H9 (cell line): Measurements from ENCODE around the gene GP2. TPM values are rescaled to one million over a fixed set of nuclear protein-coding genes. Genes with fewer than 3 reads are reported as not detected.

ENCODE experiments used
- DNase-seq: peaks from one replicate; pipeline ENCODE4 v3.0.0-alpha.2; 2017
- H2AFZ ChIP-seq: one replicate; pipeline ENCODE4 v1.6.1; 2013; ENCODE audit warnings: mild to moderate bottlenecking, low read length, control low read depth, moderate library complexity
- H2AK5ac ChIP-seq: 2 replicates; pipeline ENCODE4 v1.6.1; 2013; ENCODE audit warnings: low read length, control low read depth, mixed read lengths; ENCODE audit not compliant: insufficient read length
- H2BK120ac ChIP-seq: one replicate; pipeline ENCODE4 v1.6.1; 2013; ENCODE audit warnings: low read depth, mild to moderate bottlenecking, low read length, control low read depth, inconsistent platforms; ENCODE audit not compliant: poor library complexity, severe bottlenecking
- H2BK12ac ChIP-seq: 2 replicates; pipeline ENCODE4 v1.6.1; 2013; ENCODE audit warnings: low read length, control low read depth, mixed read lengths, low read depth; ENCODE audit not compliant: insufficient read length
- H2BK15ac ChIP-seq: 2 replicates; pipeline ENCODE4 v1.6.1; 2013; ENCODE audit warnings: low read depth, low read length, control low read depth
- H2BK20ac ChIP-seq: one replicate; pipeline ENCODE4 v1.6.1; 2013; ENCODE audit warnings: low read depth, mild to moderate bottlenecking, low read length, control low read depth, inconsistent platforms; ENCODE audit not compliant: poor library complexity, severe bottlenecking
- H2BK5ac ChIP-seq: 2 replicates; pipeline ENCODE4 v1.6.1; 2013; ENCODE audit warnings: low read length, control low read depth, mixed read lengths; ENCODE audit not compliant: insufficient read length
- H3K14ac ChIP-seq: 2 replicates; pipeline ENCODE4 v1.6.1; 2013; ENCODE audit warnings: low read length, control low read depth; ENCODE audit not compliant: insufficient read depth
- H3K18ac ChIP-seq: 2 replicates; pipeline ENCODE4 v1.6.1; 2013; ENCODE audit warnings: low read depth, mild to moderate bottlenecking, mixed read lengths, low read length, control low read depth; ENCODE audit not compliant: insufficient read length
- H3K23ac ChIP-seq: 2 replicates; pipeline ENCODE4 v1.6.1; 2013; ENCODE audit warnings: low read length, control low read depth, mixed read lengths, low read depth; ENCODE audit not compliant: insufficient read length
- H3K23me2 ChIP-seq: 2 replicates; pipeline ENCODE4 v1.6.1; 2013; ENCODE audit warnings: low read depth, mild to moderate bottlenecking, mixed read lengths, low read length, control low read depth; ENCODE audit not compliant: insufficient read length, poor library complexity, severe bottlenecking
- H3K27ac ChIP-seq: 2 replicates; pipeline ENCODE4 v1.5.1; 2013; ENCODE audit warnings: low read length, control low read depth, mixed read lengths, low read depth; ENCODE audit not compliant: insufficient read length
- H3K27me3 ChIP-seq: 2 replicates; pipeline ENCODE4 v1.6.1; 2013; ENCODE audit warnings: low read length, control low read depth, inconsistent platforms; ENCODE audit not compliant: insufficient read depth
- H3K4ac ChIP-seq: 2 replicates; pipeline ENCODE4 v1.6.1; 2013; ENCODE audit warnings: low read depth, mild to moderate bottlenecking, control low read depth, inconsistent platforms, low read length, moderate library complexity
- H3K4me1 ChIP-seq: 2 replicates; pipeline ENCODE4 v1.6.1; 2013; ENCODE audit warnings: low read length, control low read depth, inconsistent platforms; ENCODE audit not compliant: insufficient read depth
- H3K4me2 ChIP-seq: 2 replicates; pipeline ENCODE4 v1.6.1; 2013; ENCODE audit warnings: low read length, control low read depth, mixed read lengths; ENCODE audit not compliant: insufficient read length, insufficient read depth
- H3K56ac ChIP-seq: 2 replicates; pipeline ENCODE4 v1.6.1; 2013; ENCODE audit warnings: low read depth, mild to moderate bottlenecking, mixed read lengths, low read length, control low read depth; ENCODE audit not compliant: insufficient read length
- H3K79me1 ChIP-seq: 2 replicates; pipeline ENCODE4 v1.6.1; 2013; ENCODE audit warnings: low read depth, mild to moderate bottlenecking, moderate library complexity, low read length, control low read depth, inconsistent platforms; ENCODE audit not compliant: insufficient read depth, poor library complexity, severe bottlenecking
- H3K79me2 ChIP-seq: 2 replicates; pipeline ENCODE4 v1.6.1; 2013; ENCODE audit warnings: low read length, control low read depth, inconsistent platforms; ENCODE audit not compliant: insufficient read depth
- H3K9ac ChIP-seq: 2 replicates; pipeline ENCODE4 v1.6.1; 2013; ENCODE audit warnings: low read length, control low read depth, mixed read lengths; ENCODE audit not compliant: insufficient read length; ENCODE audit errors: extremely low read depth
- H3K9me3 ChIP-seq: one replicate; pipeline ENCODE4 v1.6.1; 2013; ENCODE audit warnings: low read depth, low read length, inconsistent platforms; ENCODE audit not compliant: control insufficient read depth
- H3T11ph ChIP-seq: one replicate; pipeline ENCODE4 v1.6.1; 2013; ENCODE audit warnings: mild to moderate bottlenecking, low read length, control low read depth, inconsistent platforms
- H4K20me1 ChIP-seq: one replicate; pipeline ENCODE4 v1.6.1; 2013; ENCODE audit not compliant: control insufficient read depth, insufficient read length, insufficient read depth
- H4K5ac ChIP-seq: 2 replicates; pipeline ENCODE4 v1.6.1; 2013; ENCODE audit warnings: low read depth, mild to moderate bottlenecking, mixed read lengths, low read length, control low read depth; ENCODE audit not compliant: insufficient read length
- H4K8ac ChIP-seq: replicated peaks from 2 replicates; pipeline ENCODE4 v1.6.1; 2013; ENCODE audit warnings: low read length, control low read depth, mixed read lengths, low read depth; ENCODE audit not compliant: insufficient read length
- H4K91ac ChIP-seq: 2 replicates; pipeline ENCODE4 v1.6.1; 2013; ENCODE audit warnings: low read depth, mild to moderate bottlenecking, moderate library complexity, mixed read lengths, low read length, control low read depth; ENCODE audit not compliant: insufficient read length
- H3K27ac Mint-ChIP-seq, 3 experiments: 2 replicates in 2 of 3; 3 replicates in 1 of 3; pipeline ENCODE4 v1.8.0; 2020 to 2021; ENCODE audit warnings: mixed read lengths in 3 of 3, mild to moderate bottlenecking in 1 of 3, moderate library complexity in 1 of 3
- H3K27me3 Mint-ChIP-seq: 2 replicates; pipeline ENCODE4 v1.8.0; 2021; ENCODE audit warnings: low read depth, mild to moderate bottlenecking, moderate library complexity, mixed read lengths
- H3K36me3 Mint-ChIP-seq, 3 experiments: 2 replicates in 2 of 3; 3 replicates in 1 of 3; pipeline ENCODE4 v1.8.0; 2020 to 2021; ENCODE audit warnings: low read depth in 3 of 3, mixed read lengths in 3 of 3; ENCODE audit not compliant: insufficient read depth in 1 of 3
- H3K4me1 Mint-ChIP-seq, 2 experiments: 2 replicates each; pipeline ENCODE4 v1.8.0; 2020; ENCODE audit warnings: mixed read lengths in 2 of 2
- H3K4me3 Mint-ChIP-seq, 2 experiments: 2 replicates in 1 of 2; 3 replicates in 1 of 2; pipeline ENCODE4 v1.8.0; 2020 to 2021; ENCODE audit warnings: mild to moderate bottlenecking in 2 of 2, mixed read lengths in 2 of 2, moderate library complexity in 1 of 2
- H3K9me3 Mint-ChIP-seq, 2 experiments: 2 replicates in 1 of 2; 3 replicates in 1 of 2; pipeline ENCODE4 v1.8.0; 2020; ENCODE audit warnings: mild to moderate bottlenecking in 2 of 2, mixed read lengths in 2 of 2, moderate library complexity in 1 of 2
- CTCF ChIP-seq: fragments of 200-600 bp; sonication (generic); conservative IDR thresholded peaks from 3 replicates; pipeline ENCODE4 v1.8.0; 2021; ENCODE audit warnings: antibody characterized with exemption, mild to moderate bottlenecking
- WGBS: extraction: QIAGEN DNeasy Blood & Tissue Kit; methylation state at CpG from one replicate; pipeline ENCODE4 v1.1.7; 2013; ENCODE audit warnings: missing lambda C conversion rate, low lambda C conversion rate, mixed read lengths; ENCODE audit not compliant: insufficient read length; ENCODE audit errors: extremely low coverage; 5-methylcytosine and 5-hydroxymethylcytosine counted together
- total RNA-seq: library from RNA; stranded (reverse); gene quantifications from 2 replicates; pipeline ENCODE4 v1.2.1, GENCODE V29; 2021

Gene GP2
- total RNA-seq, 1 experiment from 2014 or later = not detected

GRCh38 chr16:20369452-20370054 is 42.2 kb upstream of the GP2 start:
- Mint-ChIP-seq H3K36me3 (no peaks in the 10 kb centered on the region), H3K27me3 (peaks cover 8% of the 10 kb centered on the region), H3K4me1 (no peaks in the 10 kb centered on the region), H3K9me3 (no peaks in the 10 kb centered on the region), H3K4me3 (no peak overlapping the region), H3K27ac (no peak overlapping the region)
- no peak overlapping the region for H3K23ac ChIP-seq
- H3K18ac ChIP-seq = no peak overlapping the region
- no peak overlapping the region for H2BK12ac ChIP-seq
- no peak overlapping the region for H3K14ac ChIP-seq
- no CpG with 5 or more reads among the region's 9 CpGs for WGBS
- H3K79me1 ChIP-seq = no peaks in the 10 kb centered on the region
- no peaks in the 10 kb centered on the region for H3K79me2 ChIP-seq
- H3K9me3 ChIP-seq = no peaks in the 10 kb centered on the region
- H4K5ac ChIP-seq = no peak overlapping the region
- no peak overlapping the region for H3K9ac ChIP-seq
- no peak for DNase-seq
- no peak overlapping the region for H2AFZ ChIP-seq
- no peaks in the 10 kb centered on the region for H3K27me3 ChIP-seq
- no peaks in the 10 kb centered on the region for H4K20me1 ChIP-seq
- H4K8ac ChIP-seq = no peak overlapping the region
- no peak overlapping the region for H3K56ac ChIP-seq
- no peaks in the 10 kb centered on the region for H3K23me2 ChIP-seq
- no peak overlapping the region for H3K4me2 ChIP-seq
- no peak overlapping the region for H4K91ac ChIP-seq
- H3K4me1 ChIP-seq = no peaks in the 10 kb centered on the region
- no peak overlapping the region for H3T11ph ChIP-seq
- H3K4ac ChIP-seq = no peak overlapping the region
- H3K27ac ChIP-seq = no peak overlapping the region
- no peak overlapping the region for H2AK5ac ChIP-seq
- no peak overlapping the region for H2BK20ac ChIP-seq
- no peak for TF ChIP-seq CTCF
- no peak overlapping the region for H2BK5ac ChIP-seq
- H2BK15ac ChIP-seq = no peak overlapping the region
- H2BK120ac ChIP-seq = no peak overlapping the region
